Hematopoietic multipotent progenitor cell treated with erythropoietin and hydrocortisone succinate and interleukin-3 and kit ligand, for 6 days (in vitro differentiated cells): ENCODE results near the gene ZBTB7C.

Source experiments
- DNase-seq: peaks from one replicate; pipeline ENCODE4 v3.0.0-alpha.2; 2015

Gene ZBTB7C

GRCh38 chr18:48134609-48135008, 274.6 kb downstream of the ZBTB7C start:
- no peak for DNase-seq

- no peak for DNase-seq
Observed at GRCh38 chr18:48133671-48134251, 275.4 kb downstream of the ZBTB7C start.

GRCh38 chr18:48132797-48133655, 276.2 kb downstream of the ZBTB7C start:
- no peak for DNase-seq

- no peak for DNase-seq
Observed at GRCh38 chr18:48131042-48131441, 278.1 kb downstream of the ZBTB7C start.

GRCh38 chr18:48129621-48130082, 279.5 kb downstream of the ZBTB7C start:
- no peak for DNase-seq

- no peak for DNase-seq
Observed at GRCh38 chr18:48127606-48128005, 281.6 kb downstream of the ZBTB7C start.

GRCh38 chr18:48126240-48126639, 282.9 kb downstream of the ZBTB7C start:
- no peak for DNase-seq

- no peak for DNase-seq
Observed at GRCh38 chr18:48125724-48126123, 283.5 kb downstream of the ZBTB7C start.

GRCh38 chr18:48124857-48125626, 284.1 kb downstream of the ZBTB7C start:
- no peak for DNase-seq

- no peak for DNase-seq
Observed at GRCh38 chr18:48123941-48124340, 285.2 kb downstream of the ZBTB7C start.

- DNase-seq = no peak
Observed at GRCh38 chr18:48123324-48123723, 285.9 kb downstream of the ZBTB7C start.

GRCh38 chr18:48122816-48123215, 286.4 kb downstream of the ZBTB7C start:
- DNase-seq = no peak

- no peak for DNase-seq
Observed at GRCh38 chr18:48122376-48122775, 286.8 kb downstream of the ZBTB7C start.

GRCh38 chr18:48121752-48122151, 287.4 kb downstream of the ZBTB7C start:
- DNase-seq = no peak

GRCh38 chr18:48119204-48119603, 290.0 kb downstream of the ZBTB7C start:
- no peak for DNase-seq

- DNase-seq = no peak
Observed at GRCh38 chr18:48116873-48117630, 292.1 kb downstream of the ZBTB7C start.

GRCh38 chr18:48116017-48116416, 293.2 kb downstream of the ZBTB7C start:
- no peak for DNase-seq

GRCh38 chr18:48113691-48114090, 295.5 kb downstream of the ZBTB7C start:
- no peak for DNase-seq

GRCh38 chr18:48111587-48111986, 297.6 kb downstream of the ZBTB7C start:
- DNase-seq = no peak

GRCh38 chr18:48110797-48111196, 298.4 kb downstream of the ZBTB7C start:
- DNase-seq = no peak

GRCh38 chr18:48109961-48110493, 299.2 kb downstream of the ZBTB7C start:
- no peak for DNase-seq

- no peak for DNase-seq
Observed at GRCh38 chr18:48108136-48108535, 301.0 kb downstream of the ZBTB7C start.
